ENCODE measurements around the gene KBTBD4.

KBTBD4 gene

GRCh38 chr11:47578524-47579494 is at the start of gene KBTBD4, which contains the start of gene NDUFS3:
TSS of gene KBTBD4 (minus strand) at chr11:47578970. CDS start at chr11:47578951, 19 bp downstream.
TSS of gene NDUFS3 (plus strand) at chr11:47579074. CDS start at chr11:47579092, 18 bp downstream.
- peak; percentile 57 for DNase-seq

DNA sequence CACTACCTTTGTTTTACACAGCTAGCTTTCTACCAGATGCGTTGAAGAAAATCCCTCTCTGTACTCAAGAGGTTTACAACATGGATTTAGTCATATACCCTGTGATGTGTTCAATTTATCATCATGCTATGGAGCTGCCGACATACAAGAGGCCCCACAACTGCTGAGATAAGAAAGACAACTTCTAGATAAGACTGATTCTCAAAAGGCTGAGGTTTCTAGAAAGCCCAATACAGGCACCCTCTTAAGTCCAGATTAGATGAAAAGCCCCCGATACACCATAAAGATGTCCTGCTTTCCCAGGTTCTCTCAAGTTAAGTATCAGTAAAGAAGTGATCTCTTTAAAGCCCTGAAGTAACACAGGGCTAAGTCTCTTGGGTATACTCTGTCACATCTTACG is 49.3 kb upstream of the KBTBD4 start:
- no peak for DNase-seq

DNA sequence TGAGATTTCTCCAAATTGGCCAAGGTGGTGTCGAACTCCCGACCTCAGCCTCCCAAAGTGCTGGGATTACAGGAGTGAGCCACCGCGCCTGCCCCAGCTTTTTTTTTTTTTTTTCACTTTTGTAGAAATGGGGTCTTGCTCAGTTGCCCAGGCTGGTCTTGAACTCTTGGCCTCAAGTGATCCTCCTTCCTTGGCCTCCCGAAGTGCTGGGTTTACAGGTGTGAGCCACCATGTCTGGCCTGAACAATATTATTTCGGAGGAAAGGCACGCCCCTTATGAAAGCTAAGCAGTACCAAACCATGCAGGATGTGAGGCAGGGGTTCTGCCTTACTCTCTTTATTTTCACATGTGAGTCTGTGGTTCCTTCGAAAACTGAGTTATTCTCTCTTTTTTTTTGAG is 47.5 kb upstream of the KBTBD4 start:
- DNase-seq: no peak

DNA sequence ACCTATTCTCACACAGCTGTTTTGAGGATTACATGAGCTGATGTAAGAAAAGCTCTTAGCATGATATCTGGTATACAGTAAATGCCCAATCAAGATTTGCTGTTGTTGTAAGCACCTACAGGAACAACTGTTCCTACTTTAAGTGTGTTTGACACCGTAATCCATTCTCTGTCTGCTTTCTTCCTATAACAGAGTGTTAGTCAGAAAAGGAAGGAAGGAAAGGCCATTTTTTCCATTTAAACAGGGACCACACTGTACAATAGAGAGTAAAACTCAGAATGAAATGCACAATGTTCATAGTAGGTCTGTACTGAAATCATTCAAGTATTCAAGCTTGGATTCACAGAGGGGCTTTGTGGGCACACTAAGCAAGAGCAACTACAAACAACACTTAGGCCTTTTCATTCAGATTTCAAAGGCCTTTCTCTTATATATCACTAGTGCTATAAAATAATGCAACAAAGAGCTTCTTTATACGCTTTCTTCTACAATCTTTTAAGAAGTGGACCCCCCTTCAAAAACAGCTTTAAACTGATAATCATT is 42.1 kb upstream of the KBTBD4 start:
- no peak for DNase-seq

DNA sequence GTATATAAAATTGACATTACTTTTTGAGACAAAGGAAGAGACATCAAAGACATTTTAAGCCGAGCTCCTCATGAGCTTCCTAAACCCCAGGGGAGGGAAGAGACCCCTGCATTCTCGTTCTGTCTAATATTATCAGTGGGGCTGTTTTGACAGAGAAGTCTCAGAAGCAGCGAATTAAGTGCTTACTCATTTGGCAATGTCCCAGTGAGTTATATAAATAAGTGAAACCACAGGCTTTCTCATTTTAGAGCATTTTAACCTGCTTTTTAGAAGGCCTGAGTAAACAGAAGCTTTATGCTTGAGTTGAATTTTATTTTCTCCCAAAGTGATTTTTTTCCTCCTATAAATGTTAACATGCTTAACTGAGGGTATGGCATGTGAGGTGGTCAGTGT is 38.6 kb upstream of the KBTBD4 start:
- no peak for DNase-seq

GRCh38 chr11:47616726-47617416 is 38.1 kb upstream of the KBTBD4 start:
- no peak for DNase-seq

- no peak for DNase-seq
Observed at GRCh38 chr11:47615249-47615648, 36.5 kb upstream of the KBTBD4 start.

DNA sequence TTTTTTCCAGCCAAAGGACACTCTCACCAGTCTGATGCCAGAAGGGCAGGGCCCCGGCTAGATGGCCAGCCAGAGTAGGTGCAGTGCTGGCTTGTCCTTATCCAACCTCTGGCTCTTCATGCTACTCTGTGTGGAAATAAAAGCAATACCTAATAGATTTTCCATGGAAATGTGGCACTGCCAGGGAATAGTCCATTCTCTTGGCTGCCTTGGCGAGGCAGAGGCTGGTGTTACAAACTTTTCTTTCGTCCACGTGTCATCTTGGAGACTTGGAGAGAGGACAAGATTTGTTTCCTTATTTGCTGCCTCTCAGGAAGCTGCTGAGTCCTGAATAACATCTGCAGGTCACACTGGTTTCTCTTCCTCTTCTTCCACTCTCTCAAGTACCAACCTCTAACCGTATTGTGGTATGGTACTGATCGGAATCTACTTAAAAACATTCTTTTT is 32.6 kb upstream of the KBTBD4 start:
- DNase-seq: no peak

DNA sequence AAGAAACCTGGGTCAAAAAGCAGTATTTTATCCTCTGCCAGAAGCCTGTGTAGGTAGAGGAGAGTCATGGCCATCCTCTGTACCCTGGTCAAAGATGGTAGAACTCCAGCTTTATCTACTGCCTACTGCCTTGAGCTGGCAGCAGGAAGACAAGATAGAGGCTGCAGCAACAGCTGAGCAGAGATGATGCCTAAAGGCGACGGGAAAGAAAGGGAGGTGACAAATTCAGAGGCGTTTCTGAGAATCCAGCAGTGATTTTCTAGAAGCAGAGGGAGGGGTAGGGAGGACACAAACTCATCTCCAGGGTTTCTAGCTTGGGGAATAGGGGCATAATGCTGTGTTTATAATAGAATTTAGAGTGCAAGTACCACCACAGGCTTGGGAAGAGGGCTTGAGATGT is 30.9 kb upstream of the KBTBD4 start:
- no peak for DNase-seq

- DNase-seq: no peak
Observed at GRCh38 chr11:47607380-47607779, 28.6 kb upstream of the KBTBD4 start.

GRCh38 chr11:47606731-47607130 is 28.0 kb upstream of the KBTBD4 start:
- no peak for DNase-seq

GRCh38 chr11:47605921-47606320 is 27.2 kb upstream of the KBTBD4 start:
- DNase-seq: no peak

GRCh38 chr11:47603295-47603694 is 24.5 kb upstream of the KBTBD4 start:
- DNase-seq: no peak

DNA sequence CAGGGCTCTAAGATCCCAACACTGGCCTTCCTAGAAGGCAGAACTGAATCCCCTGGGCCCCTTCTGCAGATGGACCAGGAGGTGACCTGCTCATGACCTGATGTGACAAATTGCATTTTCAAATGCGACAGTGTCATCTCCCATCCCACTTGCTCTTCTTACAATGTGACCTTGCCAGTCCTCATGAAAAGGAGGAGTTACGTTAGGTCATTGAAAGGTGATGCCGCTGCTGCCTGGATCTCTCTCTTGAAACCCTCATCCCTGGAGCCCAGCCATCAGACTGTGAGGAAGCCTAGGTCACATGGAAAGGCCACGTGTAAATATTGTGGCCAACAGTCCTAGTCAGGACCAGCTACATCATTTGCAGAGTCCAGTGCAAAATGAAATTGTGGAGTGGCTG is 21.1 kb upstream of the KBTBD4 start:
- no peak for DNase-seq

DNA sequence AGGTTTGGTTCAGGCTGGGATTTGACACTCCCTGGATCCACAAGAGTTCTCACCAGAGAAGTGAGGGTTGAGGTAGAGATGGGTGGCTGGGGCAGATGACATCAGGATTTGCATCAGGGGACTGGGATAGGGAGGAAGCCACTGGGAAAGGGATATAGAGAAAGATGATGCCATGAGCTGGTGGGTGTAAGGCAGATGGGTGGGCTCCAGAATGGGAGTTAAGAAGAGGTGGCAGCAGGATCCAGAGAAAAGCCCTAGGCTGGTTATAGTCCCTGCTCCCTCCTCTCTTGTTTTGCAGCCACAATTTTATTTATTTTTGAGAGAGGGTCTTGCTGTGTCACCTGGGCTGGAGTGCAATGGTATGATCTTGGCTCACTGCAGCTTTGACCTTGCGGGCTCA is 17.2 kb upstream of the KBTBD4 start:
- no peak for DNase-seq

DNA sequence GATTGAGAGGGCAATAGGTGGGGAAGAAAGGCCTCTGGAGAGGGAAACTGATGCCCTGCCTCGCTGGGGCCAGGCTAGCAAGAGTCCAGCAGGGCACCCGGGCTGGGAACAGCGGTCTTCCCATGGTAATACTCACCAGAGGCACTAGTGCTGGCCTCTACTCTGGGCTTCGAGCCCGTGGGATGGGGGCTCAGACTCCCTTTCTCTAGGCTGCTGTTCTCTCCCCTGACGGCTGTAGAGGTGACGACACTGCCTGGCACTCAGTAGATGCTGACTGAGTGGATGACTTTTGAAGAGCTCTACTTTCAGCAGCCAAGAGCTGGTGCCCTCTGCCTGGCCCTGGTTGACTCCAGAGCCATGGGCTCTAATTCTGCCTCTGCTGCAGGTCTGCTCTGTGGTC is 16.3 kb upstream of the KBTBD4 start:
- DNase-seq: no peak

GRCh38 chr11:47593934-47594855 is 15.4 kb upstream of the KBTBD4 start, which contains the start of gene C1QTNF4:
TSS of gene C1QTNF4 (minus strand) at chr11:47594411. CDS start at chr11:47590810, 3,601 bp downstream.
- no peak for DNase-seq

DNA sequence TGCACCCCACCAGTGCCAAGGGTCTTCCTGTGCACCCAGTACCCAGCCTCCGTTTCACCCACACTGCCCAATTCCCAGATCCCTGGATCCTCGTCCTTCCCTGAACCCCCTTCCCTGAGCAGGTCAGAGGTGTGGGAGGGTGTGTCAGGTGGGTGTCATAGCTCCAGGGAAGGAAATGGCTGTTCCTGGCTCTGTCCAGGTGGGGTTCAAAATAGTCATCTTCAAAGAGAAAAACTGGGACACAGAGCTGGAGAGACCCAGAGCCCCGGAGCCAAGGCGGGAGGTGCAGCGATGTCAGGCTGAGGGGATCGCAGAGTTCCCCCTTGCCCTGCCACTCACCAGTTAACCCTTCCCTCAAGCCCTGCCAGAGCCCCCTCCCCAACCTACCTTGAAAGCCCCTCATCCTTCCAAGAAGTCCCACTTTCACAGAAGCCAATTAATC is 14.7 kb upstream of the KBTBD4 start:
- no peak for DNase-seq

- no peak for DNase-seq
Observed at GRCh38 chr11:47592970-47593369, 14.2 kb upstream of the KBTBD4 start.

DNA sequence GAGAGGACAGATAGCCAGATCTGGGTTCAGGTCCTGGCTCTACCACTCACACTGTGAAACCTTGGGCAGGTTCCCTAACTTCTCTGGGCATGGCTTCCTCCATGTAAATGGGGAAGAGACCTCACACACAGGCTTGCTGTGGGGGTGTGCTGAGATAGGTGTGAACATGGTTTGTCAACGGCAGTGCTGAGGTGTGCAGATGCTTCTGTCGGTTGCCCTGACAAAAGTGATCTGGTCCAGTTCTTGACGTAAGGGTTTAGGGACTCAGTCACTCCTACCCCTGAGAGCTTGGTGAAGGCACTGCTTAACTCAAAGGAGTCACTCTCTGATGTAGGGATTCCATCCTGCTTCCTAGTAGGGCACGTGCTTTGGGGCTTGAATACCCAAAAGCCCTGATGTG is 13.5 kb upstream of the KBTBD4 start:
- DNase-seq: no peak

DNA sequence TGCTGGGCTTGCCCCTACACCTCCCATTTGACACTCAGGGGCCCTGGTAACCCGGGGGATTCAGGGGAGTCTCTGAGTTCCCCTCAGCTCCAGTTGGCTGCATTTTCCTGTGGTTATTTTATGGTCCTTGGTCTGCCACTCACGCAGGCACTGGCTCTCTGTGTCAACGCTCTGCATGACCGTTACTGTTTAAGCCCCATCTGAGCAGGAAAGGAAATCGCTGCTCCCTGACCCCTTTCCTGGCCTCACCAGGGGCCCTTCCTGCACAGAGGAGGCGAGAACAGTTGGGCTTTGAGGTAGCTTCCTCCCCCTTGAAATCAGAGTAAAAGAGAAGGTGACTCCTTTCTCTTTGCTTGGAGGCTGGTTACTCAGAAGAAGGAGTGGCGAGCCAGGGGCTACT is 13.0 kb upstream of the KBTBD4 start:
- DNase-seq: no peak

Measured in DMS 273 treated with DMSO at 0.1 percent for 48 hours (cell line).